Activated CD8-positive, alpha-beta T cell treated with anti-CD3 and anti-CD28 coated beads for 36 hours (primary cell): ENCODE measurements around the gene DMRT1. TPM values are rescaled to one million over a fixed set of nuclear protein-coding genes. Genes with fewer than 3 reads are reported as not detected.

Experiments
- ATAC-seq: fragments of 200-7000 bp; cut with Tn5 transposase; one replicate; pipeline ENCODE4 v1.10.0; 2021; ENCODE audit warnings: mild to moderate bottlenecking, moderate library complexity
- CTCF ChIA-PET: fragments of 350-600 bp; sonication (Branson Sonifier 250); formaldehyde crosslinking; loops from one replicate; lab custom pipeline; 2021; ENCODE audit warnings: antibody characterized with exemption; lab: Charles Lee
- POLR2A ChIA-PET: fragments of 350-600 bp; sonication (Branson Sonifier 250); formaldehyde crosslinking; loops from one replicate; lab custom pipeline; 2021; ENCODE audit warnings: antibody characterized with exemption; lab: Charles Lee
- DNase-seq: peaks from one replicate; pipeline ENCODE4 v3.0.0-alpha.2; 2020
- H3K27ac Mint-ChIP-seq: one replicate; pipeline ENCODE4 v1.8.0; 2021; ENCODE audit warnings: mild to moderate bottlenecking, mixed read lengths
- H3K27me3 Mint-ChIP-seq: one replicate; pipeline ENCODE4 v1.8.0; 2021; ENCODE audit warnings: mixed read lengths
- H3K36me3 Mint-ChIP-seq: one replicate; pipeline ENCODE4 v1.8.0; 2021; ENCODE audit warnings: low read depth, mixed read lengths
- H3K4me1 Mint-ChIP-seq: one replicate; pipeline ENCODE4 v1.8.0; 2021; ENCODE audit warnings: low read depth, mixed read lengths
- H3K4me3 Mint-ChIP-seq: one replicate; pipeline ENCODE4 v1.8.0; 2021; ENCODE audit warnings: mild to moderate bottlenecking, moderate library complexity, mixed read lengths
- H3K9me3 Mint-ChIP-seq: one replicate; pipeline ENCODE4 v1.8.0; 2021; ENCODE audit warnings: mixed read lengths
- CTCF ChIP-seq: fragments of 200-600 bp; IDR thresholded peaks from one replicate; pipeline ENCODE4 v1.8.0; 2022; ENCODE audit warnings: antibody characterized with exemption, mild to moderate bottlenecking
- intact Hi-C: fragments of 100-400 bp; cut with micrococcal nuclease; formaldehyde crosslinking; loops from one replicate; pipeline ENCODE4 v1.10.0; 2022
- total RNA-seq, 2 experiments: library from RNA; stranded (reverse); gene quantifications; one replicate each; pipeline ENCODE4 v1.2.3, GENCODE V29; 2021

The DMRT1 gene
- total RNA-seq, 2 experiments from 2014 or later: not detected

DNA sequence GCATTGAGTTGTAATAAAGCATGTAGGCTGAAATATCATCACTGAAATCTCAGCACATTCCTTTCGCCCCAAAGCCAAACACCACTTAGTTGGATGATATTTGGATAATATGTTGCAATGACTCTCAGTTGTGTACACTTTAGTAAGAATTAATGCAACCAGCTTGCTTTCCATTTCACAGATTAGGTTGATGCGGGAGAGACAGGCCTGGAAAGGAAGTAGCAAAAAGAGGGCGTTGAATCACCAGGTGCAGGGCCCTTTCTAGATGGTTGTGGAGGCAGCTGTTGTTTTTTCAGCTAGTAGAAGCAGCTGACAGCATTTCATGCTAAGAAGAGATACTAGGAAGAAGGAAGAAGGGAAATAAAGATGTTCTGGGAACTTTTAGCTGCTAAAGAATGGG is 165.8 kb downstream of the DMRT1 start:
- Mint-ChIP-seq H3K4me3 (no peak overlapping the region), H3K9me3 (no peaks in the 10 kb centered on the region), H3K4me1 (peaks cover 3% of the 10 kb centered on the region), H3K27ac (no peak overlapping the region), H3K36me3 (no peaks in the 10 kb centered on the region), H3K27me3 (peaks cover 36% of the 10 kb centered on the region)
- no peak for ATAC-seq
- ChIA-PET CTCF (interaction anchor here (1.3 kb wide), 1 partner anchor 114 kb away, joined by 6 read pairs; no protein-coding TSS in a partner anchor), POLR2A (no interaction called here)
- no peak for DNase-seq
- intact Hi-C loops: loop anchor here (5.0 to 10.0 kb wide), 2 partner anchors 115 to 393 kb away; no protein-coding TSS in a partner anchor
- TF ChIP-seq CTCF: no peak

- Mint-ChIP-seq H3K4me1 (peaks cover 3% of the 10 kb centered on the region), H3K36me3 (no peaks in the 10 kb centered on the region), H3K27ac (no peak overlapping the region), H3K27me3 (peaks cover 36% of the 10 kb centered on the region), H3K4me3 (no peak overlapping the region), H3K9me3 (no peaks in the 10 kb centered on the region)
- ATAC-seq (no peak), DNase-seq (no peak)
- POLR2A ChIA-PET: no interaction called here
- intact Hi-C loops: loop anchor here (5.0 to 10.0 kb wide), 2 partner anchors 116 to 393 kb away; no protein-coding TSS in a partner anchor
- CTCF ChIA-PET: interaction anchor here (0.7 to 4.2 kb wide), 6 partner anchors 11 to 115 kb away, joined by 4 to 41 read pairs (median 14); no protein-coding TSS in a partner anchor
- no peak for TF ChIP-seq CTCF
These were observed 166.7 kb downstream of the DMRT1 start for GRCh38 chr9:1008216-1008615.

DNA sequence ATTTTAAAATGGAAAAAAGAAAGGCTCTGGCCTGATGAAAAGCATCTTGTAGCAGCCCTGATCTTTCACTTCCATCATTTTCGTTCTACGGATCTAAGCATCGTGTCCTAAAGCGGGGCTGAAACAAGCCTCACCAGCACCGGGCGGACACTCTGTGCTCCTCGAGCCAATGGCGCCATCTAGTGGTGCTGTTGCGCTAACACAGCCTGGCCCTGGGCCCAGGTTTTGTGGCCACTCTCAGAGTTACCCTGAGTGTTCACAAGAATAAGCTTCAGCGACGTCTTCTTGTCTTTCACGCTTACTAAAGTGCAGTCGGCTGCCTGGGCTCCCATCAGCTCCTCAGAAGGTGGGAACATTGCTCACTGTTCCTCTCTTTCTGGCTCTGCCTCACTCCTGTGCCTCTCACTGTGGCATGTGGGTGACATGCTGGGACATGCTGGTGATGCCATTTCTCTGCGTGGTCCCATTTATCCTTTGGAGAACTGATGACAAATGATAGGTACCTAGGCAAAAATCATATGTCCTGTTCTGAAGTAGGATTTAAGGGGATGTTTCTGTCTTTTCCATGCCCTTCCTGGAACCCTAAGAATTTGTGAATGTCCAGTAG is 167.7 kb downstream of the DMRT1 start:
- POLR2A ChIA-PET: no interaction called here
- Mint-ChIP-seq H3K9me3 (no peaks in the 10 kb centered on the region), H3K27ac (no peak overlapping the region), H3K36me3 (no peaks in the 10 kb centered on the region), H3K27me3 (peaks cover 34% of the 10 kb centered on the region), H3K4me3 (no peak overlapping the region), H3K4me1 (peaks cover 3% of the 10 kb centered on the region)
- TF ChIP-seq CTCF: peak; percentile 89
- ATAC-seq (peak; percentile 99), DNase-seq (peak; percentile 82)
- intact Hi-C loops: loop anchor here (5.0 to 10.0 kb wide), 2 partner anchors 117 to 394 kb away; no protein-coding TSS in a partner anchor
- CTCF ChIA-PET: interaction anchor here (0.6 to 4.2 kb wide), 39 partner anchors 9 to 509 kb away, joined by 3 to 41 read pairs (median 4); no protein-coding TSS in a partner anchor

DNA sequence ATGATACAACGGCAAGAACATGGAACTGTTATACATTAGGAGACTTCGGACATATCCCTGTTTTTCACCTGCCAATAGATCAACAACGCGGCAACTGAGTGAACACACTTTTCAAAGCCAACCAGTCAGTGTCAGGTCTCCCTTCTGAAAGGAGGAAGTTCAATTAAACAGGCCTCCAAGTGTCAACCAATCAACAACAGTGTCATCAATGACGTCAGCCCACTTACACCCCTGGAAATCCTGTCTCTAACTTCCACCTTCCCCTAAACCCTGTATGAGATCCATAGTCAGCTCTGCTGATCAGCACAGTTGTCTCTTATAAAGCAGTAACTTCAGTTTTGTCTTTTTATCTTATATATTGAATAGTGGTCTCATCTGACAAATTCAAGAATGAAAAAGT is 171.5 kb downstream of the DMRT1 start:
- no peaks in the 10 kb centered on the region for H3K9me3 Mint-ChIP-seq
- H3K27ac Mint-ChIP-seq: no peak overlapping the region
- ChIA-PET CTCF (no interaction called here), POLR2A (no interaction called here)
- H3K27me3 Mint-ChIP-seq: peaks cover 26% of the 10 kb centered on the region
- ATAC-seq: no peak
- intact Hi-C loops: no loop called here
- H3K36me3 Mint-ChIP-seq: no peaks in the 10 kb centered on the region
- no peaks in the 10 kb centered on the region for H3K4me1 Mint-ChIP-seq
- H3K4me3 Mint-ChIP-seq: no peak overlapping the region
- TF ChIP-seq CTCF: no peak
- no peak for DNase-seq

DNA sequence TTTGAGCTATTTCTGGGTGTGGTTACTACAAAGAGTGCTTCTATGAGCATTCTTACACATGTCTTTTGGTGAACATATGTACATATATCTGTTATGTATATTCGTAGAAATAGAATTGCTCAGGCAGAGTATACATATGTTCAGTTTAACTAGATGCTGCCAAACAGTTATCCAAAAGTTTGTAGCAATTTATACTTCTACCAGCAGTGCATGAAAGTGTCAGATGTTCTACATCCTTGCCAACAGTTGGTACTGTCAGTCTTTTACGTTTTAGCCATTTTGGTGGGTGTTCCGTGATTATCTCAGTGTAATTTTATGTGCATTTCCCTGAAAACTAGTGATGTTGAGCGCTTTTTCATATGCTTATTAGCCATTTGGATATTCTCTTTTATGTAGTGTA is 172.7 kb downstream of the DMRT1 start:
- TF ChIP-seq CTCF: no peak
- POLR2A ChIA-PET: no interaction called here
- no peaks in the 10 kb centered on the region for H3K9me3 Mint-ChIP-seq

More for the DNA sequence above, 172.7 kb downstream of the DMRT1 start:
- Mint-ChIP-seq H3K4me1 (no peaks in the 10 kb centered on the region), H3K27ac (no peak overlapping the region), H3K4me3 (no peak overlapping the region), H3K36me3 (no peaks in the 10 kb centered on the region), H3K27me3 (peaks cover 26% of the 10 kb centered on the region)
- ATAC-seq (no peak), DNase-seq (no peak)
- CTCF ChIA-PET: no interaction called here
- intact Hi-C loops: no loop called here
